Measurements from ENCODE around the gene BPIFB1. TPM values are rescaled to one million over a fixed set of nuclear protein-coding genes. Genes with fewer than 3 reads are reported as not detected.

Gene BPIFB1
- total and polyA plus RNA-seq, 2 of the 8 experiments (the other 6 are each of a cell fraction or from before 2014, with no cell fraction given) = not detected

- TF ChIP-seq CHD7 (IDR thresholded peaks at IDR 0.05; ENCODE audit: insufficient replicate concordance, low read length) (no peak), CHD2 (IDR thresholded peaks at IDR 0.05; ENCODE audit: low read length) (no peak), YY1 (IDR thresholded peaks at IDR 0.05; ENCODE audit: low read depth, low read length) (no peak)
- TF ChIP-seq, protein P1, sequence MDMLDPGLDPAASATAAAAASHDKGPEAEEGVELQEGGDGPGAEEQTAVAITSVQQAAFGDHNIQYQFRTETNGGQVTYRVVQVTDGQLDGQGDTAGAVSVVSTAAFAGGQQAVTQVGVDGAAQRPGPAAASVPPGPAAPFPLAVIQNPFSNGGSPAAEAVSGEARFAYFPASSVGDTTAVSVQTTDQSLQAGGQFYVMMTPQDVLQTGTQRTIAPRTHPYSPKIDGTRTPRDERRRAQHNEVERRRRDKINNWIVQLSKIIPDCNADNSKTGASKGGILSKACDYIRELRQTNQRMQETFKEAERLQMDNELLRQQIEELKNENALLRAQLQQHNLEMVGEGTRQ (IDR thresholded peaks at IDR 0.05; ENCODE audit: low read length) = no peak
- TF ChIP-seq, protein P2, sequence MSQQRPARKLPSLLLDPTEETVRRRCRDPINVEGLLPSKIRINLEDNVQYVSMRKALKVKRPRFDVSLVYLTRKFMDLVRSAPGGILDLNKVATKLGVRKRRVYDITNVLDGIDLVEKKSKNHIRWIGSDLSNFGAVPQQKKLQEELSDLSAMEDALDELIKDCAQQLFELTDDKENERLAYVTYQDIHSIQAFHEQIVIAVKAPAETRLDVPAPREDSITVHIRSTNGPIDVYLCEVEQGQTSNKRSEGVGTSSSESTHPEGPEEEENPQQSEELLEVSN (IDR thresholded peaks at IDR 0.05) = no peak
Measured at GRCh38 chr20:33249456-33249855, 33.6 kb upstream of the BPIFB1 start (continued).

All from H1 (cell line).